ENCODE measurements around the gene MTFR1L. TPM values are rescaled to one million over a fixed set of nuclear protein-coding genes. Genes with fewer than 3 reads are reported as not detected.

The MTFR1L gene
- total RNA-seq, 1 donor from 2014 or later = 44.6 TPM

- Histone ChIP-seq H3K4me3 (ENCODE audit: insufficient read depth, low read depth, low read length) (no peak overlapping the region), H3K36me3 (ENCODE audit: insufficient read depth, low read length) (no peaks in the 10 kb centered on the region), H3K9ac (ENCODE audit: low read length) (no peak overlapping the region), H3K4me2 (ENCODE audit: low read length) (no peak overlapping the region), H3K79me2 (ENCODE audit: insufficient read depth, low read length) (no peaks in the 10 kb centered on the region), H4K20me1 (ENCODE audit: insufficient read depth, low read length) (no peaks in the 10 kb centered on the region), H3K27ac (ENCODE audit: low read depth, low read length) (no peak overlapping the region), H2AFZ (ENCODE audit: low read depth, low read length) (no peak overlapping the region), H3K9me3 (ENCODE audit: insufficient read depth, low read depth, low read length) (no peaks in the 10 kb centered on the region), H3K4me1 (ENCODE audit: insufficient read depth, low read length) (peaks cover 9% of the 10 kb centered on the region), H3K27me3 (ENCODE audit: insufficient read depth, low read length) (no peaks in the 10 kb centered on the region)
- DNase-seq (ENCODE audit: low read depth) = no peak
- H3K27me3 Mint-ChIP-seq (ENCODE audit: low read depth, unreplicated experiment) = peaks cover 24% of the 10 kb centered on the region
- TF ChIP-seq, protein P1, sequence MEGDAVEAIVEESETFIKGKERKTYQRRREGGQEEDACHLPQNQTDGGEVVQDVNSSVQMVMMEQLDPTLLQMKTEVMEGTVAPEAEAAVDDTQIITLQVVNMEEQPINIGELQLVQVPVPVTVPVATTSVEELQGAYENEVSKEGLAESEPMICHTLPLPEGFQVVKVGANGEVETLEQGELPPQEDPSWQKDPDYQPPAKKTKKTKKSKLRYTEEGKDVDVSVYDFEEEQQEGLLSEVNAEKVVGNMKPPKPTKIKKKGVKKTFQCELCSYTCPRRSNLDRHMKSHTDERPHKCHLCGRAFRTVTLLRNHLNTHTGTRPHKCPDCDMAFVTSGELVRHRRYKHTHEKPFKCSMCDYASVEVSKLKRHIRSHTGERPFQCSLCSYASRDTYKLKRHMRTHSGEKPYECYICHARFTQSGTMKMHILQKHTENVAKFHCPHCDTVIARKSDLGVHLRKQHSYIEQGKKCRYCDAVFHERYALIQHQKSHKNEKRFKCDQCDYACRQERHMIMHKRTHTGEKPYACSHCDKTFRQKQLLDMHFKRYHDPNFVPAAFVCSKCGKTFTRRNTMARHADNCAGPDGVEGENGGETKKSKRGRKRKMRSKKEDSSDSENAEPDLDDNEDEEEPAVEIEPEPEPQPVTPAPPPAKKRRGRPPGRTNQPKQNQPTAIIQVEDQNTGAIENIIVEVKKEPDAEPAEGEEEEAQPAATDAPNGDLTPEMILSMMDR (IDR thresholded peaks at IDR 0.05; ENCODE audit: insufficient read depth, low read depth, low read length) = no peak
- no peak for TF ChIP-seq EZH2 (IDR thresholded peaks at IDR 0.05; ENCODE audit: insufficient read depth, low read length)
- no peak for FAIRE-seq
- H3K4me1 Mint-ChIP-seq (ENCODE audit: low read depth, unreplicated experiment) = peaks cover 28% of the 10 kb centered on the region
- no peak overlapping the region for H3K27ac Mint-ChIP-seq (ENCODE audit: unreplicated experiment)
- H3K36me3 Mint-ChIP-seq (ENCODE audit: low read depth, unreplicated experiment) = no peaks in the 10 kb centered on the region
- no peaks in the 10 kb centered on the region for H3K9me3 Mint-ChIP-seq (ENCODE audit: unreplicated experiment)
- no peak overlapping the region for H3K4me3 Mint-ChIP-seq (ENCODE audit: unreplicated experiment)
Observed at GRCh38 chr1:25774921-25775771, 44.6 kb upstream of the MTFR1L start.

DNA sequence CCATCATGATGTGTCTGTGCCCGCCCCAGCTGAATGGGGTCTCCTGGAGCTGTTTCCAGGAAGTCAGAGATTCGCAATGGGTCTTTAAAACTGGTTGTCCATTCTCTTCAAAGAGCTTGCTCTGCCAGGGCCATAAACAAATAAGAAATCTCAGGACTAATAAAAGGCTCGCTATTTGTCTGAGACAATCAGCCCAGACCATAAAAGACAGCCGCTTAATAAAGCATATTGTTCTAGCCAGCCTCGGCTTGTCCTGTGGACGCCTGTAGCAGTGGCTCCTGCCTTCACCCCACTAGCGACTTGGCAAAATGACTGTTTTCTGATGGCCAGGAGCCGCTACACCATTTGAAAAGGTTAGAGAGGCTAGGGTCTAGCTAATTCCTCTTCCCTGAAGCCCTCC is 40.4 kb upstream of the MTFR1L start:
- DNase-seq (ENCODE audit: low read depth) = no peak
- no peak overlapping the region for H3K27ac Mint-ChIP-seq (ENCODE audit: unreplicated experiment)
- no peaks in the 10 kb centered on the region for H3K4me1 ChIP-seq (ENCODE audit: insufficient read depth, low read length)
- no peak overlapping the region for H3K4me2 ChIP-seq (ENCODE audit: low read length)
- H3K9me3 ChIP-seq (ENCODE audit: insufficient read depth, low read depth, low read length) = no peaks in the 10 kb centered on the region
- H3K79me2 ChIP-seq (ENCODE audit: insufficient read depth, low read length) = no peaks in the 10 kb centered on the region
- no peak overlapping the region for H3K4me3 ChIP-seq (ENCODE audit: insufficient read depth, low read depth, low read length)
- no peaks in the 10 kb centered on the region for H3K36me3 ChIP-seq (ENCODE audit: insufficient read depth, low read length)
- H3K27me3 Mint-ChIP-seq (ENCODE audit: low read depth, unreplicated experiment) = peaks cover 36% of the 10 kb centered on the region
- no peak overlapping the region for H2AFZ ChIP-seq (ENCODE audit: low read depth, low read length)
- no peaks in the 10 kb centered on the region for H3K9me3 Mint-ChIP-seq (ENCODE audit: unreplicated experiment)
- H3K27me3 ChIP-seq (ENCODE audit: insufficient read depth, low read length) = no peaks in the 10 kb centered on the region
- no peak overlapping the region for H3K4me3 Mint-ChIP-seq (ENCODE audit: unreplicated experiment)
- peaks cover 9% of the 10 kb centered on the region for H3K4me1 Mint-ChIP-seq (ENCODE audit: low read depth, unreplicated experiment)
- no peak for FAIRE-seq
- TF ChIP-seq, protein P1 (IDR thresholded peaks at IDR 0.05; ENCODE audit: insufficient read depth, low read depth, low read length) = no peak
- no peak for TF ChIP-seq EZH2 (IDR thresholded peaks at IDR 0.05; ENCODE audit: insufficient read depth, low read length)
- no peak overlapping the region for H3K9ac ChIP-seq (ENCODE audit: low read length)
- no peaks in the 10 kb centered on the region for H3K36me3 Mint-ChIP-seq (ENCODE audit: low read depth, unreplicated experiment)
- no peaks in the 10 kb centered on the region for H4K20me1 ChIP-seq (ENCODE audit: insufficient read depth, low read length)
- no peak overlapping the region for H3K27ac ChIP-seq (ENCODE audit: low read depth, low read length)

DNA sequence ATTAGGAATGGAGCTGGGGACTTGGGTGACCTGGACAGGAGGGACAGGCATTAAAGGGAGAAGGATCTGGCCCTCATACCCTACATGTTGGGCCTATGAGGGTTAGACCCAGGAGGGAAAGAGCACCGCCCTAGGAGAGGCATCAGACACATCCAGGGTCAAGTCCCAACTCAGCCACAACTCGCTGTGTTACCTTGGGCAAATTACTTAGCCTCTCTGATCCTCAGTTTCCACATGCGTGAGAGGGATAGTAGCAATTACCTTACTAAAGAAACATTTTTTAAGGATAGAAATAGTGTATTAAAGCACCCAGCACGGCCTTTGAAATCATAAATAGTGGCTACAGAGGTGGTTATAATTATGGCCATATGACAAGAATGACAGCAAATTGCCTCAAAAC is 39.9 kb upstream of the MTFR1L start:
- peaks cover 9% of the 10 kb centered on the region for H3K4me1 Mint-ChIP-seq (ENCODE audit: low read depth, unreplicated experiment)
- Histone ChIP-seq H4K20me1 (ENCODE audit: insufficient read depth, low read length) (no peaks in the 10 kb centered on the region), H3K27ac (ENCODE audit: low read depth, low read length) (no peak overlapping the region), H3K9ac (ENCODE audit: low read length) (no peak overlapping the region), H3K27me3 (ENCODE audit: insufficient read depth, low read length) (no peaks in the 10 kb centered on the region), H2AFZ (ENCODE audit: low read depth, low read length) (no peak overlapping the region), H3K79me2 (ENCODE audit: insufficient read depth, low read length) (no peaks in the 10 kb centered on the region), H3K4me2 (ENCODE audit: low read length) (no peak overlapping the region), H3K4me3 (ENCODE audit: insufficient read depth, low read depth, low read length) (no peak overlapping the region), H3K36me3 (ENCODE audit: insufficient read depth, low read length) (no peaks in the 10 kb centered on the region), H3K9me3 (ENCODE audit: insufficient read depth, low read depth, low read length) (no peaks in the 10 kb centered on the region), H3K4me1 (ENCODE audit: insufficient read depth, low read length) (peaks cover 2% of the 10 kb centered on the region)
- H3K9me3 Mint-ChIP-seq (ENCODE audit: unreplicated experiment) = no peaks in the 10 kb centered on the region
- FAIRE-seq (no peak), DNase-seq (ENCODE audit: low read depth) (no peak)
- H3K27me3 Mint-ChIP-seq (ENCODE audit: low read depth, unreplicated experiment) = peaks cover 36% of the 10 kb centered on the region
- H3K4me3 Mint-ChIP-seq (ENCODE audit: unreplicated experiment) = no peak overlapping the region
- no peak overlapping the region for H3K27ac Mint-ChIP-seq (ENCODE audit: unreplicated experiment)
- TF ChIP-seq EZH2 (IDR thresholded peaks at IDR 0.05; ENCODE audit: insufficient read depth, low read length) = no peak
- TF ChIP-seq, protein P1 (IDR thresholded peaks at IDR 0.05; ENCODE audit: insufficient read depth, low read depth, low read length) = no peak
- H3K36me3 Mint-ChIP-seq (ENCODE audit: low read depth, unreplicated experiment) = no peaks in the 10 kb centered on the region
